Measurements from ENCODE around the gene XRCC4. TPM values are rescaled to one million over a fixed set of nuclear protein-coding genes. Genes with fewer than 3 reads are reported as not detected.
"Not testable (repeated sequence)": the region's sequence is repeated elsewhere in the genome, so short reads cannot be mapped to it uniquely, and the experiment has no call there.

XRCC4 gene
- total RNA-seq: 10 to 100 TPM in 1 of 2 experiments, 1 to 10 TPM in 1; 9.9 to 10.8 TPM

DNA sequence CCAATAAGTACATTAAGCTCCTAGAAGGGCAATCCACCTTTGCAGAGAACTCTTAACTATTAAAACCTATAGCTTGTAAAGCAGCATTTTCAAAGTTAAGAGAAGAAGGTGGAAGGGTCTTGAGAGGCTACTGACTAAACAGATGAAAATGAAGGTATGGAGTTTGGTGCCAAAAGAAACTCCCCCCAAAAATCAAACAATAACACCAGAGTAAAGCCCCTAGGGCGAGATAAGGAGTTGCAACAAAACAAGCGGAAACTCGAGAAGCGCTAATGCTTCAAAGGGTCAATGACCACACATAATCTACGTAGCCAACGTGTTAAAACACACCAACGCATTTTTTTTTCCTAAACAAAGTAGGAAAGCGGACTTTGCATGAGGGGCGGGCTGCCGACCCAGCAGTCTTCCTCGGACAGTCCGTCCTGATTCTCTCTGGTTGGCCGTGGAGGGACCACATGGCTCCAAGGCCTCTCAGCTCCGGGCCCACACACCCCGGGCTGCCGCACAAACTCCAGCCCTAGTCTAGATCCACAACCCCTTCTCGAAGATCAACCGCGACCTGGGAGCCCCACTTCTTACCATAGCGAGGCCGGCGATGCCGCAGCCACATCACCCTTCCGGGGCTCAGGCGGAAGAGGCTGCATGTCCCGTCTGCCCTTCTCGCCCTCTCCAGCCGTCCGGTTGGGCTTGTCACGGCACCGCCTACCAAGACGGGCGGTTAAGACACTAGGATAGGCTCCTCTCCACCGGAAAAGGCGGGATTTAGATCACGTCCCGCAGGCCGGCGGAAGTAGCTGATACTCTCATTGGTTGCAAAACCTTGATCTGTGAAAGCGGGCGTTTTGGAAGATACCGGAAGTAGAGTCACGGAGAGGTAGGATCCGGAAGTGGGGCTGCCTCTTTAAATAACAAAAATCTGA, at the start of gene XRCC4, which contains the start of gene TMEM167A:
XRCC4 (plus strand) TSS at position 806 of the 920 bp plus-strand sequence. CDS start 27,373 bp downstream, outside the sequence.
TMEM167A (minus strand) TSS at position 653 of the 920 bp plus-strand sequence; CDS start at position 582, 71 bp downstream.
- CTCF ChIA-PET: no interaction called here

DNA sequence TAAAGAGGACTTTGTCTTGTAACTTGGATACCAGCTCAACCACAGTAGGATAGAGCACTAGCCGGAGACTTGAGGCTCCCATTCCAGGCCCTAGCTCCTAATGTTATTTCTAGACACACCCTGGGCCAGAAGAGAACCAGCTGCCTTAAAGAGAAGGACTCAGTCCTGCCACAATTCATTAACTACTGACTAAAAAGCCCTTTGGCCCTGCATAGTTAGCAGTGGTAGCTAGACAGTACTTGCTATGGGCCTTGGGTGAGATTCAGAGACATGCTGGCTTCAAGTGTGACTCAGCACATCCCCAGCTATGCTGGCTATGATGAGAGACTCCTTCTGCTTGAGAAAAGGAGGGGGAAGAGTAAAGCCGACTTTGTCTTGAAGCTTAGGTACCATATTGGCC, 47.4 kb upstream of the XRCC4 start:
- CTCF ChIA-PET: interaction anchor here (0.6 kb wide), 1 partner anchor 1734 kb away, joined by 4 read pairs; no protein-coding TSS in a partner anchor
- POLR2A ChIA-PET: no interaction called here

More for the DNA sequence above, at the start of gene XRCC4, which contains the start of gene TMEM167A:
- POLR2A ChIA-PET: interaction anchor here (0.6 kb wide), 1 partner anchor 90 kb away, joined by 3 read pairs; no protein-coding TSS in a partner anchor

DNA sequence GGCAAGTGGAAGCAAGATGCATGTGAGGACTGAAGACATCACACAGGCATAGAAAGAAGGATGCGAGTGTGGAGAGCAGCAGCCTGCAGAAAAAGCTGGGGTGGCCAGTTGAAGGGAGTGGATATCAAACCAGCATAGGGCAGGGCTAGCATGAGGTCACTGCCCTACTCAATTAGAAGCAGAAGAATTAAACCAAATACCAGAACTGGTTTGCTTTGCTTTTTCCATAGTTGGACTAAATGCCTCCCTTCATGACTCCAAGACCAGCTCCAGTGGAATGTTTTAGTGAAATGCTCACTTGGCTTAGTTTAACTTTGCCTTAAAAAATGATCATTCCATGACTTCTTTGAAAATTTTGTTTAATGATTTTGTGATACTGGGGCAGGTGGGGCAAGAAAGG, 46.0 kb upstream of the XRCC4 start:
- CTCF ChIA-PET: no interaction called here
- POLR2A ChIA-PET: no interaction called here

DNA sequence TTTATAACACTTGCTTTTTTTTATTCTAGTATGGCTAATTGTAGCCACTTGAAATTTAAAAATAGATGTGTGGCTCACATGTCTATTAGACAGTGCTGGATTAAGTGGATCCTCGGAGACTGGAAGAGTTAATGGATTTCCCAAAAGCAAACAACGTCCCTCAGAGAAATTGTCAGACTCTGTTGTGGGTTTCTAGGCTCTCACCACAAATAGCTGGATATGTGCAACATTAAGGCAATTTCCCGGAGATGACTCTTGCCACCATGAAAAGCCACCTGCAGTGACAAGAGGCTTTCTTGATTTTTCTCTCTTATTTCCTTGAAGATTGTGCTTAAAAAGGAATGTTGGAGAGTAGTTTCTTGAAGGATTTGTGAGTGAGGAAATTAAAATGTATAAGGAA, 43.3 kb upstream of the XRCC4 start:
- ChIA-PET CTCF (interaction anchor here (0.8 kb wide), 1 partner anchor 947 kb away, joined by 3 read pairs; no protein-coding TSS in a partner anchor), POLR2A (no interaction called here)

DNA sequence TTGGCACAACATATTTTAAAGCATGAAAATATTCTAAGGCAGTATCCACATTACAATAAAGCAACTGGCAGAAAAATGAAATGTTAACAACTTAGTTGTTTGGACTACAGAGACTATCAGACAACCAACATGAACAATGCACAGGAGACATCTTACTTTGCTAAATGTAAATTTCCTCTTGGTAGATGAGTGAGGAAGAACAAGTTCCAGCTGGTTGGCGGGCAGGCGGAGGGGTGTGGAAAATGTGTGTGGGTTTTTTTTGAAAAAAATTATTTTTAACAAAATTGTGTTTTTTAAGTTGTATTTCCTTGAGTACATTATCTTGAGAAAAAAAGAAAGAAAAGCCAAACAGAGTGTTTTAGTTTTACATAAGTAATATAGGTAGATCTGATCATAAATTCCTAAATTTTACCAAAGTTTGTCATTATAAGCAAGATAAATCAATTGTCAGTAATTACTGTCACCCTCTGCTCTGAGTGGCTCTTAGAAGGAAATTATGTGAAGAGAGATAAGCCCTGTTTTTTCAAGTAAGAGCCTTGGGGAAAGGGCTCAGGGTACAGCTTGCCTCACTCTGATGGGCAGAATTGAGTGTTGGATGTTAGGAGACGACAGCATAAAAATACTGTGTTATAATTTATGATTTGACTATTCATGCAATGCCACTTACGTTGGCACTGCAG, 42.7 kb upstream of the XRCC4 start:
- CTCF ChIA-PET: interaction anchor here (0.8 kb wide), 1 partner anchor 948 kb away, joined by 3 read pairs; no protein-coding TSS in a partner anchor
- POLR2A ChIA-PET: no interaction called here

DNA sequence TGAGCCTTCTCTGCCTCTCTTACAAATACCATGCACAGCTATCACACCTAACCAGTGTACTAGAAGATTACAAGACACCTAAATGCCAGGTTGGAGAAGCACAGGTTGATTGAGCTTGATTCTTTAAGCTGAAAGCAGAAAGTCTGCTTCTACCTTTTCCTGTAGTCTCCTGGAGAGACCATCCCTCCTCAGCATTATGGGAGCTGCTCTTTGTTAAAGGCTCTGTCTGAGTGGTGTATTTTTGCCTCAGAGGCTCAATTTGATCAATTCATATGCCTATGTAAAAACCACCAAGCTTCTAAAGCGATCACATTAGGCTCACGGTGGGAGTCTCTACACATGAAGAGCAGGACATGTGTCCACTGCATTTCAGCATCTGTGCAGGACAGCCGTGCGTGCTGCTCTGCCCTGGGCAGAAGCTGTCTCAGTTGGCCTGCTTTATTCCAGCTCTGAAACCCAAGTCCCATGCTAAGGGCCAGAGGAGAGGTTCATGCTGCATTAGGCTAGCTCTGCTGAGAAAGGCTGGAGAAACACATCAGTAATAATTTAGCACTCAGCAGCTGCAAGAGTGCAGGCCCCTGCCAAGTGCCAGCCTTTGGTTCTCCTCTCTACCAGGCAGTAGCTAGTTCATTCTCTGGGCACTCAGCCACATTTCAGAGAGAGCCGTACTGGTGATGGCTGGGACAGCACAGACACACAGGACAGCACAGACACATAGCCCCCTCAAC, 41.8 kb upstream of the XRCC4 start:
- ChIA-PET CTCF (no interaction called here), POLR2A (no interaction called here)

DNA sequence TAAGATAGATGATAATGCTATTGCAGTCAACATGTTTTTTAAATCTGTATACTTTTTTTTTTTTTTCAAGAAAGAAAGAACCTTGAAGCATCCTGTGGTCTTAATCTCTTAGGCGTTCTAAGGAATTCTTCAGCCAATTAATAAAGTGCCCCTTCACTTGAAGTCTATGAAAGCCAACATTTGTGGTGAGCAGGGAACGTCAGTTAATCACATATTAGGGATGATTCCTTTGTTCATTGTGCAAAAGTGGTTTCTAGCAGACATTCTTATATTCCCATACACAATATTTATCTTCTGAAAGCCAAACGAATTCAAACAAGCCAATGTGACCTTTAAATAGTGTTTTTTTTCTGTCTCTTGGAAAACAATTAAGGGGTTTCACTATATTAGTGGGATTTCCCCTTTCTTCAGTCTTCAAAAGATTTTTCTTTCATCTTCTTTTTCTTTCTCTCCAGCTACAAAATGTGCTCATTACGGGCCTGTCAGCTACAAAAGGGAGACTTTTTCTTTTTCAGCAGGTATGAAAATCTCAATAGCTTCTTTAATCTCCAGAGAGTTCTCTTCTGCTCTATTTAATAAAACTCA, 40.3 kb upstream of the XRCC4 start:
- POLR2A ChIA-PET: no interaction called here
- CTCF ChIA-PET: interaction anchor here (0.6 kb wide), 1 partner anchor 9 kb away, joined by 3 read pairs; no protein-coding TSS in a partner anchor

DNA sequence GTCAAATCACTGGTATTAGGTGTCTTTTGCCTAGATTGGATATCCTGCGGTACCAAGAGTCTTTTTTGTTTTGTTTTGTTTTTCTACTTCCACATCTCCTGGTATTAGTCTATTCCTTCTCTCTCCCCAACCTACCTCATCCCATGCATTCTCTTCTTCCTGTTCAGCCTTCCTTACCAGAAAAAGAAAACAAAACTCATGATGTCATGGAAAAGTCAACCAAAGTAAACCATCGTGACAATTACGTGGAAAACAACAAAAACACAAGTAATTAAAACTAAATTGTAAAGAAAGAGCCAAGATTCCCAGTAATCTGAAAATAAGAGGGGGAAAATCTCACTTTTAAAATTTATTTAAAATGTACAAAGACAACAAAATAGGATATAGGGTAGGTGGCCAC, 38.4 kb upstream of the XRCC4 start:
- ChIA-PET POLR2A (no interaction called here), CTCF (no interaction called here)

DNA sequence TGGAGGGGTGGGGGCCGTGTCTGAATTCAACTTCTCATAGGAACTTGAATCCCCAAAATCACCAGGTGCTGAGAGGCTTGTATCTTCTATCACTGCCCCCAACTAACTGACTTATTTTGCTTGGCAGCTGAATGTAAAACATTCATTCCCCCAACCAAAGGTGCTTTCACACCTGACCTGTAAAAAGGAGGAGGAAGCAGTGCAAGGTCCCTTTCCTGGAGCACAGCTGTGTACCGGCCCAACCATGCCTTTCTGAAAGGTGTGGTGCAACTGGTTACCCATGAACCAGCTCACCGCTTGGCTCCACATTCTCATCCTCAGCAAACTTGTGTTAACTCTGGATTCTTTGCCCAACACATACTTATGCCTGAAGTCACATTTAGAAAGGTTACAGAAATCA, 34.8 kb upstream of the XRCC4 start:
- POLR2A ChIA-PET: no interaction called here
- CTCF ChIA-PET: no interaction called here

DNA sequence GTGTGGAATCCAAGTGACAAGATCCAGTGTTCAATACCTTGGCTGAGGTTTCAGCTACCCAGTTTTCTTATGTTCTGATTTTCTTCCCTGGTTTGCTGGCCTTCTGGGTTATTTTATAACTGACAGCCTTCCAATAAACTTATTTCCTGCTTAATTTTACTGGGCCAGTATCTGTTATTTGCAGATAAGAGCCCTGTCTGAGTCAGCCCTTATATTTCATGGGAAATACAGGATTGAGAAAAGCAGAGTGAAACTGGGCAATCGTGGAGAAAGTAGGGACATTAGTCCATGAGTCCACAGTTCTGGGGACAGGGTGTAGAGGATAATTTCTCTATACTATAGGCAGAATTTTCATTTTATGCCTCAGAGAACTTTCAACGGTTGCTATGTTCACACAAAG, 32.4 kb upstream of the XRCC4 start:
- ChIA-PET CTCF (no interaction called here), POLR2A (no interaction called here)

DNA sequence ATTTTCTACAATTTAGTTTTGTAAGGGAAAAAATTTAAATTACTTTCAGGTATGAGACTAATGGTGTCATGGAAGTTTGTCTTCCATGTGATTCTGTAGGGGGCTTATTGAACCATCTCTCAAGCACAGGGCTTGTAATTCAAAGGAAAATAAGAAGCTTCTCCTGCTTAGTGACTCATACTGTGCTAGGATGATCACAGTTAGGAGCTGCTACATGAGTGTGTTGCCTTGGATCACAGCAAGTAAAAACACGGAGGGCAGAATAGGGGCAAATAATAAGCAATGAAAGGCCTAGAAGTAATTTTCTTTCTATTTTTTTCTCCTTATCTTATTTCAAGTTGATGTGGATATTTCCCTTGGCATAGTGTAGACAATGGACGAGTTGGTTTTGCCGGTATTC, 29.1 kb upstream of the XRCC4 start:
- POLR2A ChIA-PET: no interaction called here
- CTCF ChIA-PET: no interaction called here

DNA sequence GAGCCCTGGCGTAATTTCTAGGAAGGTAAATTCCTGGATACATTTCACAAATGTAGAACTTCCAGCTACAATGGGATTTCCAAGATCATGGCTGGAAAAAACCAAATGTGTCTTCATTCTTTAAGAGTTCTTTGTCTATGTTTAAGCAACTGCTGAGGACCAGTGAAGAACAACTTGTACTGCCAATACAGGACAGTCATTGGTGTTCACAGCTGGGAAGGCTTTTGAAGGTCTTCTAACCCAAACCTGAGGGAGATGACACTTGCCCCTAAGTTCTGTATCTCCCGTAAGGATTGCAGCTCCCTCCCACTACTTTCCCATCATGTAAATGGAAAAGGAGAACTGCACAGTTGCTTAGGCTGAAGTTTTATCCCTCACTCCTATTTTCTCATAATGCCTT, 28.5 kb upstream of the XRCC4 start:
- ChIA-PET CTCF (no interaction called here), POLR2A (no interaction called here)

DNA sequence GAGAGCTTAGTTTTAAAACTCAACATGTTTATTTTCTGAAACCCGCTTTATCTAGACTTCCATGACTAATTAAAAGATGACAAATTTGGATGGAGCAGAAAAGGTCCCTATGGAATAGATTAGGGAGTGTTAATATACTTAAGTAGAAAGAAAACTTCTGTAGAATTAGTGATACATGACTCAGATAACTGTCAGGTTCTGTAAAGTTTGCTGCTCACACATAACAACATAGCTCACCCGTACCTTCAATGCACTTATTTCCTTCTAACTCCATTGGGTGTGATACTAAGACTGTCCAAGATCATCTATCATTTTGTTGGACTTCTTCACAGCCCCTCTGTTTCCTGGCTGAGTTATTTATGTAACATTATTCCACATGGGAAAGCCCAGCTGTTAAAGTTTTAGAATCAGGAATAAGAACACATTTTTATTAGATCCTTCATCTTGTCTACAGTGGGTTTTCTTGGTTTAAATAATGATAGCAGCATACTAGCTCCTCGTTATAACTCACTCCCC, 27.9 kb upstream of the XRCC4 start:
- ChIA-PET CTCF (no interaction called here), POLR2A (no interaction called here)

DNA sequence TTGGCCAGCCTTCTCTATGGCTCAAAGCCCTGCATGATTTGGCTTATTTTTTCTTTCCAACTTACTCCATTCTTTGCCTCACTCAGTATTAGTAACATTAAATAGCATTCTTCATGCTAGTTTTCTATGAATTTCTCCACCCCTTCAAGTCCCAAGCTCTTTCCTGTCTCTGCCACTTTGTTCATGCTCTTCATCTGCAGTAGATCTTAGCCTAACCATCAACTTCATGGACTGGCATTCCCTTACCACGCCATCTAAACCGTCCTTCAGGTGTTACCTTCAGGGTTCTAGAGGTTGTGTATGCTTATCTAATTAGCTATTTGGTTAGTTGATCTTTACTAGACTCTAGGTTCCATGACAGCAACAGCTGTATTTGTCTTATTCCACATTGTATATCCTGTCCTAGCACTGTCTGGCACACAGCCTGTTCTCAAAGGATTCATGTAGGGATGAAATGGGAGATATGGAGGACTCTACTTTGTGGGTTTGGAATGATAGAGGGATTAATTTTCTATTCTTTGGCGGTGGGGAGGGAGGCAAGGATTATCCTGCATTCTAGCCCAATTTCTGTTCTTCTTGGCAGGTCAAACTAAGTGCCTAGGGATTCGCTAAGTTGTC, 26.5 kb upstream of the XRCC4 start:
- POLR2A ChIA-PET: no interaction called here
- CTCF ChIA-PET: no interaction called here

DNA sequence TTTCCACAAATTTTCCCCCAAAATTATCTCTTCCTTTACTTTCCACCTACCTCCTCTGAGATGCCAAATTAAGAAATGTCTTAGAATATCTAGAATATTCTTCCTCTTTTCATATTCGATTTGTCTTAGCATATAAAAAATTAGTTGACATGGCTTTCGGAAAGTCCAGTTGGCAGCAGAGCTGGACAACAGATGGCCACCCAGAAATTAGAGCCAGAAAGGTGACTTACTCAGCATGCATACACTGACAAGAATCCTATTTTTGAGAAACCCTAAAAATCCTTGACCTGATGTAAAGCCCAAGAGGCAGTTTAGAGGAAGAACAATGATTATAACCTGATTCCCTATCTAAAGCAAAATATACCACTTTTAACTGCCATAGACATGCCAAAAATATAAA, 22.2 kb upstream of the XRCC4 start:
- CTCF ChIA-PET: no interaction called here
- POLR2A ChIA-PET: no interaction called here

DNA sequence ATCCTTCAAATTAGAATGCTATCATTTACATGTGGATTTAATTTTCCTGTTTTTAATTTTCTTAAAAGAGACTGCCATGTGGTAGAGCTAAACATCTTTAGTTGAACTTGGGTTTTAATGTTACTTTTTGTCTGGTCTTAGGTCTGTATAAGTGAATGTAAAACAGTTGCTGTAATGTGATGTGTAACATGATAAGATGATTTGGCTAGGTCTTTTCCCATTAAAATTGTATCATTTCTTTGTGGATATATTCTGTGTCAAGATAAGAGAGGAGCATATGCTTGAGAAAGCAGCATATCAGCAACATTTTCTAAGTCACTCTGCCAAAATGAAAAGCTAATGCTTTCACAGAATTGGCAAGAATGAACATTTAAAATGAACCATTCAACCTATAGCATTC, 18.6 kb upstream of the XRCC4 start:
- ChIA-PET POLR2A (no interaction called here), CTCF (no interaction called here)

DNA sequence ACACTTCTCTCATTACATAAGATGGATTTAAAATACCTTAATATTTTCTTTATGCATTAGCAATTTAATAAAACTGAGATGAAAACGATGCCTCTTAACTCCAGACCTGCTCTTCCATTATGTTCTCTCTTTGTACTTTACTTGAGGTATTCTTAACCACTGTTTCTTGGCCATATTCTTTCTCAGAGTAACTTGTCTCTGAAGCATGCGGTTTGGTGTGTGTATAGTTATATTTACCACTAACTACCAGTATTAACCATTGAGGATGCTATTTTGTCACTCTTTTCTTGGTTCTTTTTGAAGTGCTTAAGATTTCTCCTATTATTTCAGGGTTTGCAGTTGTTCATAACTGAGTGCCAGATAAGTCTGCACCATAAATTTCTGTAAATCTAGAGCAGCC, 18.0 kb upstream of the XRCC4 start:
- CTCF ChIA-PET: no interaction called here
- POLR2A ChIA-PET: no interaction called here

DNA sequence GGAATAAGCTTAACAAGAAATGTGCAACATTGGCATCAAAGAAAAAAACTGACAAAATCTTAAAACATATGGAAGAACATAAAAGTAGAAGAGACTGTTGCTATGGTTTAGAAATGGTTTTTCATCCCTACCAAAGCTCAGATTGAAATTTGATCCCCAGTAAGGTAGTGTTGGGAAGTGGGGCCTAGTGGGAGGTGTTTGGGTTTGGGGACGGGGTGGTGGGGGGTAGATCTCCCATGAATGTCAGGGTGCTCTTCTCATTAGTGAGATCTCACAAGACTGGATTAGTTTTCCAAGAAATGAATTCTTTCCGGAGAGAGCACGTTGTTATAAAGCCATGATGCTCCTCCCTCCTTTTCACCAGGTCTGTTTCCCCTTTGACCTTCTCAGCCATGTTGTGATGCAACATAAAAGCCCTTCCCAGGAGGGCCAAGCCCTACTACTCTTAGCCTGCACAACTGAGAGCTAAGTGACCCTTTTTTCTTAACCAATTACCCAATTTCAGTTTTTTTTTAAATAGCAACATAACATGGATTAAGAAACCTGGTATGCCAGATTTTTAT, 10.7 kb upstream of the XRCC4 start:
- POLR2A ChIA-PET: no interaction called here
- CTCF ChIA-PET: no interaction called here

DNA sequence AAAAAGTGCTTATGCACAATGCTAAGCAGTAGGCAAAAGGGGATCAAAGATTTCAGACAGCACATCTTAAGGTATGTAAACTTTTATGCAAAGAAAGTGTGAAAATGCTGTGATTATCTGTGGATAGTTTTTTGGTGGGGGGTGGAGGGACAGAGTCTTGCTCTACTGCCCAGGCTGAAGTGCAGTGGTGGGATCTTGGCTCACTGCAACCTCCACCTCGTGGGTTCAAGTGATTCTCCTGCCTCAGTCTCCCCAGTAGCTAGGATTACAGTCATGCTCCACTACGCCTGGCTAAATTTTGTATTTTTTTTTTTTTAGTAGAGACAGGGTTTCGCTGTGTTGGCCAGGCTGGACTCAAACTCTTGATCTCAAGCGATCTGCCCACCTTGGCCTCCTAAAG, 10.0 kb upstream of the XRCC4 start:
- POLR2A ChIA-PET, CTCF ChIA-PET: not testable (repeated sequence)
